ENCODE data around the gene ADAT3. TPM values are rescaled to one million over a fixed set of nuclear protein-coding genes. Genes with fewer than 3 reads are reported as not detected.

ADAT3 gene
- total RNA-seq, 2 donors from 2014 or later: 3.9 to 8.4 TPM

DNA sequence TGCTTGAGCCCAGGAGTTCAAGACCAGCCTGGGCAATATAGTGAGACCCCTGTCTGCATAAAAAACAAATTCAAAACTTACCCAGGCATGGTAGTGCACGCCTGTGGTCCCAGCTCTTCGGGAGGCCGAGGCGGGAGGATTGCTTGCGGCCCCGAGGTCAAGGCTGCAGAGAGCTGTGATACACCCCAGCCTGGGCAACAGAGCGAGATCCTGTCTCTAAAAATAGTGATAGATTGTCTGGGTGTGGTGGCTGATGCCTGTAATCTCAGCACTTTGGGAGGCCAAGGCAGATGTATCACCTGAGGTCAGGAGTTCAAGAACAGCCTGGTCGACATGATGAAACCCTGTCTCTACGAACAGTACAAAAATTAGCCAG, 37.9 kb upstream of the ADAT3 start:
- TF ChIP-seq, protein P1, sequence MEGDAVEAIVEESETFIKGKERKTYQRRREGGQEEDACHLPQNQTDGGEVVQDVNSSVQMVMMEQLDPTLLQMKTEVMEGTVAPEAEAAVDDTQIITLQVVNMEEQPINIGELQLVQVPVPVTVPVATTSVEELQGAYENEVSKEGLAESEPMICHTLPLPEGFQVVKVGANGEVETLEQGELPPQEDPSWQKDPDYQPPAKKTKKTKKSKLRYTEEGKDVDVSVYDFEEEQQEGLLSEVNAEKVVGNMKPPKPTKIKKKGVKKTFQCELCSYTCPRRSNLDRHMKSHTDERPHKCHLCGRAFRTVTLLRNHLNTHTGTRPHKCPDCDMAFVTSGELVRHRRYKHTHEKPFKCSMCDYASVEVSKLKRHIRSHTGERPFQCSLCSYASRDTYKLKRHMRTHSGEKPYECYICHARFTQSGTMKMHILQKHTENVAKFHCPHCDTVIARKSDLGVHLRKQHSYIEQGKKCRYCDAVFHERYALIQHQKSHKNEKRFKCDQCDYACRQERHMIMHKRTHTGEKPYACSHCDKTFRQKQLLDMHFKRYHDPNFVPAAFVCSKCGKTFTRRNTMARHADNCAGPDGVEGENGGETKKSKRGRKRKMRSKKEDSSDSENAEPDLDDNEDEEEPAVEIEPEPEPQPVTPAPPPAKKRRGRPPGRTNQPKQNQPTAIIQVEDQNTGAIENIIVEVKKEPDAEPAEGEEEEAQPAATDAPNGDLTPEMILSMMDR (IDR thresholded peaks at IDR 0.05): no peak
- DNase-seq (ENCODE audit: low spot score) (no peak), ATAC-seq (ENCODE audit: insufficient number of reproducible peaks, low FRiP score, low read depth) (no peak)
- Histone ChIP-seq H3K9me3 (no peaks in the 10 kb centered on the region), H3K4me3 (no peak overlapping the region), H3K27ac (no peak overlapping the region), H3K4me1 (ENCODE audit: control insufficient read depth in 1 of 2, low read depth in 2 of 2) (peaks cover 1 to 13% of the 10 kb centered on the region in 2 donors), H3K36me3 (no peaks in the 10 kb centered on the region), H3K27me3 (replicated peaks; ENCODE audit: insufficient read depth) (no peaks in the 10 kb centered on the region)

DNA sequence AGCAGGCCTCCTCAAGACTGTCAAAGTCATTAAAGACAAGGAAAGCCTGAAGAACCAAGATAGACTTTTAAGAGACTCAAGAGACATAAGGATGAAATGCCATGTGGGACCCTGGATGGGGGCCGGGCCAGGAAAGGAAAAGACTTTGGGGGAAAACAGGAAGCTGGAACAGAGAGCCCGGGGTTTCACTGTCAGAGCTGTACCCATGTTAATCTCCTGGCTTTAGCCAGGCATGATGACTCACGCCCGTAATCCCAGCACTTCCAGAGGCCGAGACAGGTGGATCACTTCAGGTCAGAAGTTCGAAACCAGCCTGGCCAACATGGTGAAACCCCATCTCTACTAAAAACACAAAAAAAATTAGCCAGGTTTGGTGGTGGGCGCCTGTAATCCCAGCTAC, 36.2 kb upstream of the ADAT3 start:
- H3K36me3 ChIP-seq: no peaks in the 10 kb centered on the region
- no peak for DNase-seq (ENCODE audit: low spot score)
- no peak for ATAC-seq (ENCODE audit: insufficient number of reproducible peaks, low FRiP score, low read depth)
- H3K4me1 ChIP-seq (ENCODE audit: control insufficient read depth in 1 of 2, low read depth in 2 of 2): peaks cover 12 to 27% of the 10 kb centered on the region in 2 donors
- H3K4me3 ChIP-seq: no peak overlapping the region
- no peaks in the 10 kb centered on the region for H3K27me3 ChIP-seq (replicated peaks; ENCODE audit: insufficient read depth)
- H3K9me3 ChIP-seq: no peaks in the 10 kb centered on the region
- TF ChIP-seq, protein P1 (IDR thresholded peaks at IDR 0.05): no peak
- H3K27ac ChIP-seq: no peak overlapping the region

DNA sequence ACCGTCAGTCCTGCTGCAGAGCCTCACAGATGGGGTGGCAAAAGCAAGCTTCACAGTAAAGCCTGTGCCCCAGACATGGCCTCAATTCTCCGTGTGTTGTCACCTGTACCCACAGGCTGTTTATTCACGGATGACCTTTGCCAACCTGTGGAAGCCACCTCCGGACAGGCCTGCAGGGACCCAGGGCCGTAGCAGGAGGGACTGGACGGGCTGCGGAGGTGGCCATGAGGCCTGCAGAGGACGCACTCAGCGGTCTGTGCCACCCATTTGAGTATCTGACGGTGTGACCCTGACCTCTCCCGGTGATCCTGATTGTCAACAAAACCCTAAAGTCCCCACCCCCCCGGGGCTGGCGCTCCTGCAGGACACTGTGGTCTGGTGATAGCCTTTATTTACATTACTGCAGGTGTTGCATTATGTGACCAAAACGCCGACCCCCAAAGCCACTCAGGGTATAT, 34.0 kb upstream of the ADAT3 start:
- no peak overlapping the region for H3K4me3 ChIP-seq
- no peak overlapping the region for H3K27ac ChIP-seq
- ATAC-seq (ENCODE audit: insufficient number of reproducible peaks, low FRiP score, low read depth) (no peak), DNase-seq (ENCODE audit: low spot score) (no peak)
- H3K27me3 ChIP-seq (replicated peaks; ENCODE audit: insufficient read depth): no peaks in the 10 kb centered on the region
- no peaks in the 10 kb centered on the region for H3K9me3 ChIP-seq
- H3K36me3 ChIP-seq: no peaks in the 10 kb centered on the region
- peaks cover 23 to 32% of the 10 kb centered on the region in 2 donors for H3K4me1 ChIP-seq (ENCODE audit: control insufficient read depth in 1 of 2, low read depth in 2 of 2)
- TF ChIP-seq, protein P1 (IDR thresholded peaks at IDR 0.05): no peak

DNA sequence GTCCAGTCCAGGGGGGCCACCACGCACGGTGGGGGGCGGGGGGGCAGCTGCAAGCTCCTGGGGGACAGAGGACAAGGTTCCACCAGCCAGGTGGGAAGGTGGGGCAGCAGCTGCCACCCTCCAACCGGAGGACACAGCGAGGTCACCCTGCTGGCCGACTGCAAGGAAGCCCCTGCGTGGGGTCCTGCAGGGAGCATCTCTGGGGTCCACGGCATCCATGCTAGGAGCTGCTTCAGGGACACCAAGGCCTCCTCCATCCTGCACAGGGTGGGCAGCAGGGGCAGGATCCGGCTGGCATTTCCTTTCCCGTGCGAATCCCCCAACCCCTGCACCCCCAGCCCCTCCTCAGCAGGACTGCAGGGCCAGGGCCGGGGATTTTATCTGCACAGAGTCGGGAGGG, 33.6 kb upstream of the ADAT3 start:
- Histone ChIP-seq H3K27ac (no peak overlapping the region), H3K4me1 (ENCODE audit: control insufficient read depth in 1 of 2, low read depth in 2 of 2) (peaks cover 28 to 37% of the 10 kb centered on the region in 2 donors), H3K4me3 (no peak overlapping the region), H3K27me3 (replicated peaks; ENCODE audit: insufficient read depth) (no peaks in the 10 kb centered on the region), H3K9me3 (no peaks in the 10 kb centered on the region), H3K36me3 (no peaks in the 10 kb centered on the region)
- DNase-seq (ENCODE audit: low spot score) (no peak), ATAC-seq (ENCODE audit: insufficient number of reproducible peaks, low FRiP score, low read depth) (no peak)
- TF ChIP-seq, protein P1 (IDR thresholded peaks at IDR 0.05): no peak

DNA sequence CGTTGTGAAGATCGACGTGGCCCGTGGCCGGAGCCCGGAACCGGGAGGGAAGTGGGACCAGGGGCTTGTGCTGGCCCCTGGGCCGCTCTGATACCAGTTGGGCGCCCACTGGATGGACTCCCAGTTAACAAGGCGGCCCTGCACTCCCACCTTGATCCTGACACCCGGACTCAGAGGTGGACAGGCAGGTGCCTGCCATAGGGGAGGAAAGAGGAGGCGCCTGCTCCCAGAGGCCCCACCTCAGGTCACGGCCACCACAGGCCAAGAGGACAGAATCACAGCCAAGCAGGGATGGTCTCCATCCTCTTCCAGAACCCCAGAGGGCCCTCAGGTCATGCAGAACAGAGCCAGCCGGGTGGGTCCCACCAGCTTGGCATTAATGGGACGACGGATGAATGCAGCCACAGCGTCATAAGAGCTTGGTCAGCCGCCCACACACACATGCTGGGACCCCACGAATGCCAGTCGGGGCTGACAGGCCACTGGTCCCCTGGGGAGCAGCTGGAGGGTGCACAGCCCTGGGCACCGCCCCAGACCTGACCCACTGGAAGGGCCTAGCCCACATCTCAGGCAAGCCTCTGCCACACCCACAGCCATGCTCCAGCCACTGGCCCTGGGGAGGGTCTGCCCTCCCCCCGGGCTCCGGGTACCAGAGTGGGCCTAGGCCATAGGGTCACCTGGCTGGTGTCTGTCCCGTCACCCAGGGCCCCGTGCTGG, 32.2 kb upstream of the ADAT3 start:
- DNase-seq (ENCODE audit: low spot score) (no peak), ATAC-seq (ENCODE audit: insufficient number of reproducible peaks, low FRiP score, low read depth) (no peak)
- H3K4me1 ChIP-seq (ENCODE audit: control insufficient read depth in 1 of 2, low read depth in 2 of 2): peaks cover 29 to 37% of the 10 kb centered on the region in 2 donors

More for the DNA sequence above, 32.2 kb upstream of the ADAT3 start:
- TF ChIP-seq, protein P1 (IDR thresholded peaks at IDR 0.05): no peak
- no peaks in the 10 kb centered on the region for H3K27me3 ChIP-seq (replicated peaks; ENCODE audit: insufficient read depth)
- H3K27ac ChIP-seq: peak overlapping the region; percentile 30 to 34
- H3K36me3 ChIP-seq: no peaks in the 10 kb centered on the region
- H3K4me3 ChIP-seq: peak overlapping the region; percentile 71
- no peaks in the 10 kb centered on the region for H3K9me3 ChIP-seq
